SK-N-SH treated with all-trans-retinoic acid at 6 μM for 48 hours (cell line): ENCODE data around the gene C9orf43.

ENCODE experiments used
- BACH2 ChIP-seq: fragments of 250-450 bp; sonication (Bioruptor Pico); IDR thresholded peaks from 2 replicates; pipeline ENCODE4 v1.9.0; 2021; ENCODE audit warnings: mild to moderate bottlenecking, borderline replicate concordance
- TOX ChIP-seq: fragments of 250-450 bp; sonication (Bioruptor Pico); IDR thresholded peaks from 2 replicates; pipeline ENCODE4 v1.8.0; 2021; ENCODE audit warnings: mild to moderate bottlenecking, moderate library complexity, borderline replicate concordance

DNA sequence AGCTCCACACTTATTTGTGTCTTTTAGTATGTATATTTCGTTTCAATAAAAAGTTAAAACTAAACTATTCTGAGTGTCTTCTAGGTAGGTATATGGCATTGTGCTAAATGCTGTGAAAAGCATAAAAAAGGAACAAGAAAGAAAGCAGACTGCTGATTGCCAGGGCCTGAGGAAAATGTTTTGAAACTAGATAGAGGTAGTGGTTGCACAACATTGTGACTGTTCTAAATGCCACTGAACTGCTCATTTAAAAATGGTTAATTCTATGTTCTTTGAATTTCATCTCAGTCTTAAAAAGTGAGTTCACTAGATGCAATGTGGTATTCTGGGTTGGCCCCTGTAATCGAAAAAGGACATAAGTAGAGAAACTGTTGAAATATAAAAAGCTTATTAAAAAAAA is 6.9 kb upstream of the C9orf43 start:
- TF ChIP-seq TOX (no peak), BACH2 (no peak)
